Measurements from ENCODE around the gene ICE1.

The ICE1 gene

GRCh38 chr5:5398071-5398470 lies 24.4 kb upstream of the ICE1 start:
- H3K9me3 ChIP-seq (replicated peaks; ENCODE audit: insufficient read depth, low read length): no peaks in the 10 kb centered on the region
- no peak overlapping the region for H3K4me3 ChIP-seq (ENCODE audit: low read length)
- H3K27me3 ChIP-seq (replicated peaks; ENCODE audit: insufficient read depth, low read length): no peaks in the 10 kb centered on the region
- H3K4me2 ChIP-seq (ENCODE audit: low read depth, low read length): no peak overlapping the region
- H2AFZ ChIP-seq (ENCODE audit: low read length): no peak overlapping the region
- H3K36me3 ChIP-seq (replicated peaks; ENCODE audit: insufficient read depth, low read length): no peaks in the 10 kb centered on the region
- H3K9me2 ChIP-seq (replicated peaks; ENCODE audit: insufficient read depth, low read length): no peaks in the 10 kb centered on the region
- H3F3A ChIP-seq (ENCODE audit: insufficient read depth, low read length): no peaks in the 10 kb centered on the region
- no peaks in the 10 kb centered on the region for H3K4me1 ChIP-seq (ENCODE audit: low read length)
- DNase-seq: no peak
- no peak overlapping the region for H3K27ac ChIP-seq (ENCODE audit: low read length)
- no peak for TF ChIP-seq EZH2 (optimal IDR thresholded peaks at IDR 0.05; ENCODE audit: low read depth, low read length)
- TF ChIP-seq CTCF (IDR thresholded peaks at IDR 0.05; ENCODE audit: low read length): no peak
- no peak for TF ChIP-seq EZH2phosphoT487 (IDR thresholded peaks at IDR 0.05; ENCODE audit: low read length)
- H3K9ac ChIP-seq (ENCODE audit: low read length): no peak overlapping the region
- H4K20me1 ChIP-seq (ENCODE audit: insufficient read depth, low read length): no peaks in the 10 kb centered on the region
- H3K79me2 ChIP-seq (ENCODE audit: low read length): no peaks in the 10 kb centered on the region

- Histone ChIP-seq H4K20me1 (ENCODE audit: insufficient read depth, low read length) (no peaks in the 10 kb centered on the region), H3K27ac (ENCODE audit: low read length) (no peak overlapping the region), H3K9me3 (replicated peaks; ENCODE audit: insufficient read depth, low read length) (no peaks in the 10 kb centered on the region), H3K4me2 (ENCODE audit: low read depth, low read length) (no peak overlapping the region), H3K9me2 (replicated peaks; ENCODE audit: insufficient read depth, low read length) (no peaks in the 10 kb centered on the region), H3F3A (ENCODE audit: insufficient read depth, low read length) (no peaks in the 10 kb centered on the region), H3K79me2 (ENCODE audit: low read length) (no peaks in the 10 kb centered on the region), H3K4me3 (ENCODE audit: low read length) (no peak overlapping the region), H3K27me3 (replicated peaks; ENCODE audit: insufficient read depth, low read length) (no peaks in the 10 kb centered on the region), H2AFZ (ENCODE audit: low read length) (no peak overlapping the region), H3K4me1 (ENCODE audit: low read length) (no peaks in the 10 kb centered on the region), H3K9ac (ENCODE audit: low read length) (no peak overlapping the region), H3K36me3 (replicated peaks; ENCODE audit: insufficient read depth, low read length) (no peaks in the 10 kb centered on the region)
- TF ChIP-seq EZH2phosphoT487 (IDR thresholded peaks at IDR 0.05; ENCODE audit: low read length) (no peak), CTCF (IDR thresholded peaks at IDR 0.05; ENCODE audit: low read length) (no peak), EZH2 (optimal IDR thresholded peaks at IDR 0.05; ENCODE audit: low read depth, low read length) (no peak)
- DNase-seq: no peak
These were observed 21.4 kb upstream of the ICE1 start for GRCh38 chr5:5401095-5401494.

- Histone ChIP-seq H3K4me2 (ENCODE audit: low read depth, low read length) (no peak overlapping the region), H3K9me2 (replicated peaks; ENCODE audit: insufficient read depth, low read length) (no peaks in the 10 kb centered on the region), H3K4me1 (ENCODE audit: low read length) (no peaks in the 10 kb centered on the region), H4K20me1 (ENCODE audit: insufficient read depth, low read length) (no peaks in the 10 kb centered on the region), H2AFZ (ENCODE audit: low read length) (no peak overlapping the region), H3K4me3 (ENCODE audit: low read length) (no peak overlapping the region), H3K9me3 (replicated peaks; ENCODE audit: insufficient read depth, low read length) (no peaks in the 10 kb centered on the region), H3K27ac (ENCODE audit: low read length) (no peak overlapping the region), H3K36me3 (replicated peaks; ENCODE audit: insufficient read depth, low read length) (no peaks in the 10 kb centered on the region), H3F3A (ENCODE audit: insufficient read depth, low read length) (no peaks in the 10 kb centered on the region), H3K27me3 (replicated peaks; ENCODE audit: insufficient read depth, low read length) (no peaks in the 10 kb centered on the region), H3K79me2 (ENCODE audit: low read length) (no peaks in the 10 kb centered on the region), H3K9ac (ENCODE audit: low read length) (no peak overlapping the region)
- DNase-seq: no peak
- TF ChIP-seq EZH2phosphoT487 (IDR thresholded peaks at IDR 0.05; ENCODE audit: low read length) (no peak), CTCF (IDR thresholded peaks at IDR 0.05; ENCODE audit: low read length) (no peak), EZH2 (optimal IDR thresholded peaks at IDR 0.05; ENCODE audit: low read depth, low read length) (no peak)
These were observed 18.7 kb upstream of the ICE1 start for GRCh38 chr5:5403741-5404140.

Data from MM.1S (cell line).